Lung (tissue), 12 donors: ENCODE measurements around the gene CRIP3. TPM values are rescaled to one million over a fixed set of nuclear protein-coding genes. Genes with fewer than 3 reads are reported as not detected.

Experiments used
- ATAC-seq: fragments of 200-7000 bp; cut with Tn5 transposase; one replicate; pipeline ENCODE4 v1.9.1; 2020; ENCODE audit warnings: moderate number of reproducible peaks; ENCODE audit not compliant: insufficient read depth, low FRiP score
- DNase-seq, 3 donors: peaks; one replicate each; pipeline ENCODE4 v3.0.0-alpha.2; 2013 to 2017
- H3K27ac ChIP-seq, 2 donors: one replicate each; pipeline ENCODE4 v1.5.1; 2013; ENCODE audit warnings: mild to moderate bottlenecking in 2 of 2, moderate library complexity in 2 of 2, control low read depth in 1 of 2, inconsistent platforms in 1 of 2, low read depth in 1 of 2, low read length in 1 of 2
- H3K27me3 ChIP-seq, 3 donors: one replicate each; pipeline ENCODE4 v1.5.1; 2013; ENCODE audit warnings: low read length in 2 of 3; ENCODE audit not compliant: control insufficient read depth in 3 of 3, insufficient read depth in 3 of 3
- H3K36me3 ChIP-seq, 4 donors: one replicate each; pipeline ENCODE4 v1.5.1; 2013; ENCODE audit warnings: low read length in 4 of 4, mild to moderate bottlenecking in 1 of 4, moderate library complexity in 1 of 4; ENCODE audit not compliant: control insufficient read depth in 4 of 4, insufficient read depth in 4 of 4
- H3K4me1 ChIP-seq, 5 donors: one replicate each; pipeline ENCODE4 v1.5.1; 2013; ENCODE audit warnings: low read length in 5 of 5, mild to moderate bottlenecking in 2 of 5, moderate library complexity in 1 of 5; ENCODE audit not compliant: control insufficient read depth in 5 of 5, insufficient read depth in 5 of 5
- H3K4me3 ChIP-seq: one replicate; pipeline ENCODE4 v1.5.1; 2013; ENCODE audit warnings: mild to moderate bottlenecking, control low read depth, moderate library complexity
- H3K9ac ChIP-seq, 2 donors: one replicate each; pipeline ENCODE4 v1.5.1; 2013; ENCODE audit warnings: low read length in 2 of 2, control low read depth in 1 of 2; ENCODE audit not compliant: insufficient read depth in 1 of 2
- H3K9me3 ChIP-seq, 4 donors: one replicate each; pipeline ENCODE4 v1.5.1; 2013; ENCODE audit warnings: low read length in 3 of 4, mild to moderate bottlenecking in 1 of 4, moderate library complexity in 1 of 4; ENCODE audit not compliant: control insufficient read depth in 4 of 4, insufficient read depth in 3 of 4
- WGBS, 2 donors: extraction: QIAGEN DNeasy Blood & Tissue Kit; methylation state at CpG; one replicate each; pipeline ENCODE4 v1.1.7; 2013; 5-methylcytosine and 5-hydroxymethylcytosine counted together
- polyA plus RNA-seq, 2 donors: library from polyadenylated mRNA; stranded (reverse); fragments of 200-250 nt; gene quantifications; one replicate each; pipeline ENCODE4 v1.2.1, GENCODE V29; 2013
- total RNA-seq, 2 donors: library from RNA; depleted of rRNA in 1 of 2; stranded (reverse); fragments of >200 nt in 1 of 2; gene quantifications; one replicate each; pipeline ENCODE4 v1.2.1, GENCODE V29; 2014 to 2021
- TF ChIP-seq, protein P1 (sequence below): IDR thresholded peaks from 2 replicates; pipeline ENCODE4 v1.5.1; 2012; ENCODE audit warnings: mild to moderate bottlenecking; ENCODE audit errors: control extremely low read depth, extremely low read depth
- donor health status: control.
- donor health status: control.
- donor health status: Bipolar disorder and iron deficiency.
- donor health status: healthy.
- donor health status: DM: yes; HTN: yes; CAD: no.

The CRIP3 gene
- total and polyA plus RNA-seq, 4 donors, result 0.39 to 1.3 (median 0.76) TPM

DNA sequence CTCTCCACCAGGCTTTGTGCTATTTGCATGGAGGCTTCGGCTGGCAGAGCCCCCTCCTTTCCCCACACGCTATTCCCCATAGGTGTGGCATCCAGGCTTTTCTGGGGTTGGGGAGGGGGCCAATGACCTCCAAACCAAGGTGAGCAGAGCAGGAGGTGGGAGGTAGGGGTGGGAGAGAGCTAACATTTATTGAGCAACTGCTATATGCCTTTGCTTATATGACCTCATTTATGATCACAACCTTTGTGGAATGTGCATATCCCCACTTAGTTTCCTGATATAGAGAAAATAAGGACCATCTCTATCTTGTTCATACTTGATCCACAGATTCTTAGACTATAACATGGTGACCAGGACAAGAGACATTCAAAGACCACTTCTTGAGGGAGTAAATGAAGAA lies 28.4 kb downstream of the CRIP3 start:
- TF ChIP-seq, protein P1, sequence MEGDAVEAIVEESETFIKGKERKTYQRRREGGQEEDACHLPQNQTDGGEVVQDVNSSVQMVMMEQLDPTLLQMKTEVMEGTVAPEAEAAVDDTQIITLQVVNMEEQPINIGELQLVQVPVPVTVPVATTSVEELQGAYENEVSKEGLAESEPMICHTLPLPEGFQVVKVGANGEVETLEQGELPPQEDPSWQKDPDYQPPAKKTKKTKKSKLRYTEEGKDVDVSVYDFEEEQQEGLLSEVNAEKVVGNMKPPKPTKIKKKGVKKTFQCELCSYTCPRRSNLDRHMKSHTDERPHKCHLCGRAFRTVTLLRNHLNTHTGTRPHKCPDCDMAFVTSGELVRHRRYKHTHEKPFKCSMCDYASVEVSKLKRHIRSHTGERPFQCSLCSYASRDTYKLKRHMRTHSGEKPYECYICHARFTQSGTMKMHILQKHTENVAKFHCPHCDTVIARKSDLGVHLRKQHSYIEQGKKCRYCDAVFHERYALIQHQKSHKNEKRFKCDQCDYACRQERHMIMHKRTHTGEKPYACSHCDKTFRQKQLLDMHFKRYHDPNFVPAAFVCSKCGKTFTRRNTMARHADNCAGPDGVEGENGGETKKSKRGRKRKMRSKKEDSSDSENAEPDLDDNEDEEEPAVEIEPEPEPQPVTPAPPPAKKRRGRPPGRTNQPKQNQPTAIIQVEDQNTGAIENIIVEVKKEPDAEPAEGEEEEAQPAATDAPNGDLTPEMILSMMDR, result no peak
- no peaks in the 10 kb centered on the region for H3K36me3 ChIP-seq
- H3K9me3 ChIP-seq, result peaks cover 0 to 4% (median 0%) of the 10 kb centered on the region in 4 donors
- H3K27me3 ChIP-seq, result peaks cover 0 to 17% (median 10%) of the 10 kb centered on the region in 3 donors
- H3K4me3 ChIP-seq, result no peak overlapping the region
- H3K27ac ChIP-seq, result no peak overlapping the region
- ATAC-seq (no peak), DNase-seq (no peak)
- 84 to 88% methylated on average over 2 of the region's 2 CpGs for WGBS, 2 donors
- no peak overlapping the region for H3K9ac ChIP-seq
- peaks cover 0 to 22% (median 4%) of the 10 kb centered on the region in 5 donors for H3K4me1 ChIP-seq

DNA sequence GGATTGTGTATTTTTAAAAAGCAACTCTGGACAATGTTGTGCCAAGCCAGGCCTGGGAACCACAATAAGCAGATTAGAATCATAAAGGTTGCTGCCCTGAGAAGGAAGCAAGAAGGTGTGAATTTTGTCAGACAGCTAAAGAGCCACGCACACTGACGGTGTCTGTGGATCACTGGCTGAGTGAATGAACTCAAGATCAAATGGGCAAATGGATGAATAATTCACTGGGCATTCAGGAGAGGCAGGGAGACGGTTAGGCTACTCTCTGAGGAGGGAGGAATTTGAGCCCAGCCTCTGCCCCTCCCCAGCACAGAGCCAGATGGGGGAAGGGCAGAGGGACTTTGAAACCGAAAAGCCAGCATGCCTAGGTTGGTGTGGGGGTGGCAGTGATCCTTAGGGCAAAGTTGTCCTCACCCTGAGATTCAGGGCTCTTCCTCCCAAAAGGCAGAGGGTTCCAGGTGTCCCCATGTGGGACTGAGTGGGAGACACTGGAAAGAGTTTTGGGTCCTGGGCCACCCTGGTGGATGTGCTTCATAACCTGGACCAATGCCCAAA lies 30.0 kb downstream of the CRIP3 start:
- Histone ChIP-seq H3K27ac (no peak overlapping the region), H3K9me3 (peaks cover 0 to 4% (median 0%) of the 10 kb centered on the region in 4 donors), H3K9ac (no peak overlapping the region), H3K27me3 (peaks cover 3 to 21% (median 7%) of the 10 kb centered on the region in 3 donors), H3K36me3 (no peaks in the 10 kb centered on the region), H3K4me1 (peaks cover 0 to 22% (median 4%) of the 10 kb centered on the region in 5 donors), H3K4me3 (no peak overlapping the region)
- no peak for ATAC-seq
- no peak for DNase-seq
- WGBS, 2 donors, result 74 to 78% methylated on average over 4 of the region's 4 CpGs
- TF ChIP-seq, protein P1, result no peak

DNA sequence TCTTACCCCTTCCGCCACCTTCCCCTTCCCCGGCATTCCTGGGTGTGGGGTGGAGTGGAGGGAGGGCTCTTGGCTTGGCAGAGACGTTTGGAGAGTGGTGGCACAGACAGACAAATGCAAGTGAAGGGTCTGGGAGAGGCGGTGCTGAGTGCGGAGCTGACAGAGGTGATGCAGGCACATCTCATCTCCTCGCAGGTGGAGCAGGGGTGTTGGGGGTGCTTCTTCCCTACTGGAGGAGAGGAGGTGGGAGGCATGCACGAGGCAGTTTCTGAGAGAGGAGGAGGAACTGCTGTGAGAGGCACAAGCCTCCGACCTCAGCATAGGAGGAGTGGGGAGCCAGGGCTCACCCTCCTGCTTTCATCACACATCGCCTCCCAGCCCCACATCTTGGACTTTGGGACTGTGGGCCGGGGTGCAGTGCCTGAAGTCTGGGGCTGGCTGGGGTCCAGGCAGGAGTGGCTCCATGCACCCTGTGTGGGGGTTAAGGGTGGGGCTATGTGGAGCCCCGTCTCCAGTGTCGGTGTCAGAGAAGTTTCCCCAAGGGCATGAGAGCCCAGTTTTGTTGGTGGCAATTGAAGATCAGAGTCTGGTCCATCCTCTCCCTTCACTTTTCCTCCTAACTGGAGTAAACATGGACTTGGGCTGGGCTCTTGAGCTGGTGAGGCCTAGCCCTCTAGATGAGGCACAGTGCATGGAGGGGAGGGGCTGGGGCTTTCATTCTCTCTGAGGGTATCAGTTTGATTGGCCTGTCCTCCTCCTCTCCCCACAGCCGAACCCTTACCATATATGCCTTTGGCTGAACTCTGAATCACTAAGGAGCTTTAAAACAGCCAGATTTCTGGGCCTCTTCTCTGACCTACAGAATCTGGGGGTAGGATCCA lies 30.7 kb downstream of the CRIP3 start:
- ATAC-seq, result no peak
- H3K27ac ChIP-seq, result no peak overlapping the region

More for the DNA sequence above, 30.7 kb downstream of the CRIP3 start:
- peaks cover 0 to 22% (median 4%) of the 10 kb centered on the region in 5 donors for H3K4me1 ChIP-seq
- no peak overlapping the region for H3K4me3 ChIP-seq
- H3K27me3 ChIP-seq, result peaks cover 0 to 21% (median 8%) of the 10 kb centered on the region in 3 donors
- H3K9me3 ChIP-seq, result peaks cover 0 to 4% (median 0%) of the 10 kb centered on the region in 4 donors
- H3K9ac ChIP-seq, result no peak overlapping the region
- 73 to 82% methylated on average over 13 of the region's 13 CpGs for WGBS, 2 donors
- TF ChIP-seq, protein P1, result no peak
- H3K36me3 ChIP-seq, result no peaks in the 10 kb centered on the region
- DNase-seq, result no peak
